ENCODE results near the gene KATNBL1.

KATNBL1 gene

GRCh38 chr15:34114215-34114614 is 95.7 kb downstream of the KATNBL1 start:
- no peak for DNase-seq

GRCh38 chr15:34111488-34111887 is 98.4 kb downstream of the KATNBL1 start:
- no peak for DNase-seq

- DNase-seq, result no peak
Measured at GRCh38 chr15:34109797-34110663, 99.9 kb downstream of the KATNBL1 start.

GRCh38 chr15:34107315-34107714 is 102.6 kb downstream of the KATNBL1 start:
- DNase-seq, result no peak

- no peak for DNase-seq
Measured at GRCh38 chr15:34106423-34106822, 103.5 kb downstream of the KATNBL1 start.

GRCh38 chr15:34102175-34102925 is 107.5 kb downstream of the KATNBL1 start:
- DNase-seq, result no peak

- DNase-seq, result peak; percentile 95
Measured at GRCh38 chr15:34101366-34102174, 108.3 kb downstream of the KATNBL1 start, which contains the start of the genes EMC7 and PGBD4. Gene EMC7, minus strand, starts transcription at chr15:34101862. Its CDS starts 23 bp downstream, at chr15:34101839. Gene PGBD4, plus strand, starts transcription at chr15:34102083. Its CDS starts 449 bp downstream, at chr15:34102532.

GRCh38 chr15:34099914-34100313 is 110.0 kb downstream of the KATNBL1 start:
- no peak for DNase-seq

All from NCI-H2227 treated with DMSO at 0.1 percent for 48 hours (cell line).